GM23338 (cell line): ENCODE measurements around the gene PSD. TPM values are rescaled to one million over a fixed set of nuclear protein-coding genes. Genes with fewer than 3 reads are reported as not detected.

Experiments
- ATAC-seq: fragments of 200-7000 bp; cut with Tn5 transposase; 3 replicates; pipeline ENCODE4 v1.9.1; 2020
- DNase-seq: peaks from one replicate; pipeline ENCODE4 v3.0.0-alpha.2; 2015; ENCODE audit warnings: low spot score
- H2AFZ ChIP-seq: fragments of 200-600 bp; sonication (generic); 2 replicates; pipeline ENCODE4 v1.8.0; 2016; ENCODE audit warnings: antibody characterized with exemption, mild to moderate bottlenecking, moderate library complexity
- H3F3A ChIP-seq: fragments of 200-600 bp; sonication (generic); replicated peaks from 2 replicates; pipeline ENCODE4 v1.8.0; 2017; ENCODE audit warnings: antibody characterized with exemption, mixed run types, low read depth
- H3K27ac ChIP-seq: fragments of 200-600 bp; sonication (generic); 2 replicates; pipeline ENCODE4 v1.6.1; 2016; ENCODE audit warnings: low read depth
- H3K27me3 ChIP-seq: fragments of 200-600 bp; sonication (generic); 2 replicates; pipeline ENCODE4 v1.8.0; 2016; ENCODE audit warnings: mild to moderate bottlenecking, mixed run types, moderate library complexity; ENCODE audit not compliant: insufficient read depth
- H3K36me3 ChIP-seq: fragments of 200-600 bp; sonication (generic); 2 replicates; pipeline ENCODE4 v1.8.0; 2016; ENCODE audit warnings: mild to moderate bottlenecking; ENCODE audit not compliant: insufficient read depth
- H3K4me1 ChIP-seq: fragments of 200-600 bp; sonication (generic); 2 replicates; pipeline ENCODE4 v1.8.0; 2016; ENCODE audit warnings: mild to moderate bottlenecking, moderate library complexity; ENCODE audit not compliant: insufficient read depth
- H3K4me2 ChIP-seq: fragments of 200-600 bp; sonication (generic); 2 replicates; pipeline ENCODE4 v1.7.1; 2017; ENCODE audit warnings: mixed run types
- H3K4me3 ChIP-seq: fragments of 200-600 bp; sonication (generic); 2 replicates; pipeline ENCODE4 v1.6.1; 2016; ENCODE audit warnings: mixed run types
- H3K79me2 ChIP-seq: fragments of 200-600 bp; sonication (generic); replicated peaks from 2 replicates; pipeline ENCODE4 v1.8.0; 2017; ENCODE audit warnings: mild to moderate bottlenecking; ENCODE audit not compliant: insufficient read depth
- H3K9me2 ChIP-seq: fragments of 200-600 bp; sonication (generic); 2 replicates; pipeline ENCODE4 v1.8.0; 2017; ENCODE audit not compliant: insufficient read depth
- H4K20me1 ChIP-seq: fragments of 200-600 bp; sonication (generic); replicated peaks from 2 replicates; pipeline ENCODE4 v1.8.0; 2017; ENCODE audit warnings: mild to moderate bottlenecking; ENCODE audit not compliant: insufficient read depth
- H3K27ac Mint-ChIP-seq: 2 replicates; pipeline ENCODE4 v1.8.0; 2020; ENCODE audit warnings: inconsistent platforms, mild to moderate bottlenecking, moderate library complexity, mixed read lengths
- H3K27me3 Mint-ChIP-seq: 3 replicates; pipeline ENCODE4 v1.8.0; 2022; ENCODE audit warnings: low read depth, mild to moderate bottlenecking, moderate library complexity, mixed read lengths, inconsistent platforms; ENCODE audit not compliant: insufficient read depth, poor library complexity
- H3K36me3 Mint-ChIP-seq: 3 replicates; pipeline ENCODE4 v1.8.0; 2021; ENCODE audit warnings: low read depth, mild to moderate bottlenecking, inconsistent platforms, moderate library complexity, mixed read lengths
- H3K4me1 Mint-ChIP-seq: 3 replicates; pipeline ENCODE4 v1.8.0; 2020; ENCODE audit warnings: mild to moderate bottlenecking, inconsistent platforms, mixed read lengths
- H3K4me3 Mint-ChIP-seq: 3 replicates; pipeline ENCODE4 v1.8.0; 2021; ENCODE audit warnings: moderate library complexity, mild to moderate bottlenecking, inconsistent platforms, mixed read lengths
- H3K9me3 Mint-ChIP-seq: 3 replicates; pipeline ENCODE4 v1.8.0; 2020; ENCODE audit warnings: moderate library complexity, mild to moderate bottlenecking, inconsistent platforms, mixed read lengths
- CREB1 ChIP-seq: fragments of 250-450 bp; sonication (Bioruptor Pico); IDR thresholded peaks from 2 replicates; pipeline ENCODE4 v1.5.0; 2020; ENCODE audit warnings: low read depth, mild to moderate bottlenecking, moderate library complexity
- EZH2 ChIP-seq: fragments of 200-600 bp; sonication (generic); IDR thresholded peaks from one replicate; pipeline ENCODE4 v1.8.0; 2017; ENCODE audit warnings: antibody characterized with exemption, mild to moderate bottlenecking, low read depth; ENCODE audit not compliant: unreplicated experiment
- POLR2AphosphoS5 ChIP-seq: IDR thresholded peaks from 2 replicates; pipeline ENCODE4 v1.6.1; 2016; ENCODE audit warnings: antibody characterized with exemption, low read depth
- ZNF114 ChIP-seq: fragments of 250-450 bp; sonication (Bioruptor Pico); IDR thresholded peaks from 2 replicates; pipeline ENCODE4 v1.5.0; 2020; ENCODE audit warnings: mild to moderate bottlenecking, moderate library complexity
- polyA plus RNA-seq: library from polyadenylated mRNA; unstranded; fragments of >200 nt; fragmentation: Nextera tagmentation; extraction: Ambion mirVana; gene quantifications from 2 replicates; pipeline ENCODE4 v1.2.1, GENCODE V29; 2016
- total RNA-seq: library from RNA; depleted of rRNA; stranded (reverse); fragments of >200 nt; shearing (Covaris generic); gene quantifications from 2 replicates; pipeline ENCODE4 v1.2.3, GENCODE V29; 2014
- TF ChIP-seq, protein P1 (sequence below): fragments of 250-450 bp; sonication (Bioruptor Pico); IDR thresholded peaks from 2 replicates; pipeline ENCODE4 v1.5.0; 2020; ENCODE audit warnings: mild to moderate bottlenecking, moderate library complexity
- TF ChIP-seq, protein P2 (sequence below): IDR thresholded peaks from one replicate; pipeline ENCODE4 v1.6.1; 2018; ENCODE audit warnings: antibody characterized with exemption; ENCODE audit not compliant: unreplicated experiment

The PSD gene
- total and polyA plus RNA-seq, 2 experiments from 2014 or later, result 1.9 to 6.8 TPM

DNA sequence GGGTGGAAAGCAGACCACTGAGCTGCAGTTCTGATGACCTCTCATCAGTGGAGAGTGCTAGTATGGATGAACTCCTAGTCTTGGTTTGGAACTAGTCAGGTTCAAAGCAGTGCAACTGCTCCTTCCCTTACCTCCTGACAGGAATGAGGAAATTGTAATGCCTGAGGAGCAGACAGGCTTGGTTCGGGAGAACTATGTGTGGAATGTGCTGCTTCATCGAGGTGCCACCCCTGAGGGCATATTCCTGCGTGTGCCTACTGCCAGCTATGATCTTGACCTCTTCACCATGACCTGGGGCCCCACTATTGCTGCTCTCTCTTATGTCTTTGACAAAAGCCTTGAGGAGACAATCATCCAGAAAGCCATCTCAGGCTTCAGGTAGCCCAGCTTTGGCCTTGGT, 50.5 kb downstream of the PSD start (continued):
- TF ChIP-seq, protein P1, sequence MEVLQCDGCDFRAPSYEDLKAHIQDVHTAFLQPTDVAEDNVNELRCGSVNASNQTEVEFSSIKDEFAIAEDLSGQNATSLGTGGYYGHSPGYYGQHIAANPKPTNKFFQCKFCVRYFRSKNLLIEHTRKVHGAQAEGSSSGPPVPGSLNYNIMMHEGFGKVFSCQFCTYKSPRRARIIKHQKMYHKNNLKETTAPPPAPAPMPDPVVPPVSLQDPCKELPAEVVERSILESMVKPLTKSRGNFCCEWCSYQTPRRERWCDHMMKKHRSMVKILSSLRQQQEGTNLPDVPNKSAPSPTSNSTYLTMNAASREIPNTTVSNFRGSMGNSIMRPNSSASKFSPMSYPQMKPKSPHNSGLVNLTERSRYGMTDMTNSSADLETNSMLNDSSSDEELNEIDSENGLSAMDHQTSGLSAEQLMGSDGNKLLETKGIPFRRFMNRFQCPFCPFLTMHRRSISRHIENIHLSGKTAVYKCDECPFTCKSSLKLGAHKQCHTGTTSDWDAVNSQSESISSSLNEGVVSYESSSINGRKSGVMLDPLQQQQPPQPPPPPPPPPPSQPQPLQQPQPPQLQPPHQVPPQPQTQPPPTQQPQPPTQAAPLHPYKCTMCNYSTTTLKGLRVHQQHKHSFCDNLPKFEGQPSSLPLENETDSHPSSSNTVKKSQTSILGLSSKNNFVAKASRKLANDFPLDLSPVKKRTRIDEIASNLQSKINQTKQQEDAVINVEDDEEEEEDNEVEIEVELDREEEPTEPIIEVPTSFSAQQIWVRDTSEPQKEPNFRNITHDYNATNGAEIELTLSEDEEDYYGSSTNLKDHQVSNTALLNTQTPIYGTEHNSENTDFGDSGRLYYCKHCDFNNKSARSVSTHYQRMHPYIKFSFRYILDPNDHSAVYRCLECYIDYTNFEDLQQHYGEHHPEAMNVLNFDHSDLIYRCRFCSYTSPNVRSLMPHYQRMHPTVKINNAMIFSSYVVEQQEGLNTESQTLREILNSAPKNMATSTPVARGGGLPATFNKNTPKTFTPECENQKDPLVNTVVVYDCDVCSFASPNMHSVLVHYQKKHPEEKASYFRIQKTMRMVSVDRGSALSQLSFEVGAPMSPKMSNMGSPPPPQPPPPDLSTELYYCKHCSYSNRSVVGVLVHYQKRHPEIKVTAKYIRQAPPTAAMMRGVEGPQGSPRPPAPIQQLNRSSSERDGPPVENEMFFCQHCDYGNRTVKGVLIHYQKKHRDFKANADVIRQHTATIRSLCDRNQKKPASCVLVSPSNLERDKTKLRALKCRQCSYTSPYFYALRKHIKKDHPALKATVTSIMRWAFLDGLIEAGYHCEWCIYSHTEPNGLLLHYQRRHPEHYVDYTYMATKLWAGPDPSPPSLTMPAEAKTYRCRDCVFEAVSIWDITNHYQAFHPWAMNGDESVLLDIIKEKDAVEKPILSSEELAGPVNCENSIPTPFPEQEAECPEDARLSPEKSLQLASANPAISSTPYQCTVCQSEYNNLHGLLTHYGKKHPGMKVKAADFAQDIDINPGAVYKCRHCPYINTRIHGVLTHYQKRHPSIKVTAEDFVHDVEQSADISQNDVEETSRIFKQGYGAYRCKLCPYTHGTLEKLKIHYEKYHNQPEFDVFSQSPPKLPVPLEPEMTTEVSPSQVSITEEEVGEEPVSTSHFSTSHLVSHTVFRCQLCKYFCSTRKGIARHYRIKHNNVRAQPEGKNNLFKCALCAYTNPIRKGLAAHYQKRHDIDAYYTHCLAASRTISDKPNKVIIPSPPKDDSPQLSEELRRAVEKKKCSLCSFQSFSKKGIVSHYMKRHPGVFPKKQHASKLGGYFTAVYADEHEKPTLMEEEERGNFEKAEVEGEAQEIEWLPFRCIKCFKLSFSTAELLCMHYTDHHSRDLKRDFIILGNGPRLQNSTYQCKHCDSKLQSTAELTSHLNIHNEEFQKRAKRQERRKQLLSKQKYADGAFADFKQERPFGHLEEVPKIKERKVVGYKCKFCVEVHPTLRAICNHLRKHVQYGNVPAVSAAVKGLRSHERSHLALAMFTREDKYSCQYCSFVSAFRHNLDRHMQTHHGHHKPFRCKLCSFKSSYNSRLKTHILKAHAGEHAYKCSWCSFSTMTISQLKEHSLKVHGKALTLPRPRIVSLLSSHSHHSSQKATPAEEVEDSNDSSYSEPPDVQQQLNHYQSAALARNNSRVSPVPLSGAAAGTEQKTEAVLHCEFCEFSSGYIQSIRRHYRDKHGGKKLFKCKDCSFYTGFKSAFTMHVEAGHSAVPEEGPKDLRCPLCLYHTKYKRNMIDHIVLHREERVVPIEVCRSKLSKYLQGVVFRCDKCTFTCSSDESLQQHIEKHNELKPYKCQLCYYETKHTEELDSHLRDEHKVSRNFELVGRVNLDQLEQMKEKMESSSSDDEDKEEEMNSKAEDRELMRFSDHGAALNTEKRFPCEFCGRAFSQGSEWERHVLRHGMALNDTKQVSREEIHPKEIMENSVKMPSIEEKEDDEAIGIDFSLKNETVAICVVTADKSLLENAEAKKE (CRISPR knock-in tag), result no peak
- TF ChIP-seq EZH2 (no peak), ZNF114 (no peak)

DNA sequence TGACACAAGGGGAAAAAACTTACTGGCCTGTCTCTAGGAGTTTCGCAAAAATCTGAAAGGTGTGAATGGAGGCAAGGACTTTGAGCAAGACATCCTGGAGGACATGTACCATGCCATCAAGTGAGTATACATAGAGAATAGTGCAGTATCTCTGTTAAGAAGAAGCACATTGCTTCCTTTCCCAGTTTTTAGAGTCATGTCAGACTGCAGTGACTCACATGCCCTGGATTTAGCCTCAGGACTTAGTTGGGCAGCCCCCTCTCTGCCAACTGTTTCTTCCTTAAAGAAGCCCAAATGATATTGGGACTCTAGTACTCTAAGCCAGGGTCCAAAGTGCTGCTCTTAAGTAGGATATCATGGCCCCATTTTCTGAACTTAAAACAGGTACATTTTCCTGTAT, 51.1 kb downstream of the PSD start:
- H3K27me3 ChIP-seq, result no peaks in the 10 kb centered on the region
- Mint-ChIP-seq H3K27ac (no peak overlapping the region), H3K36me3 (peaks cover 72% of the 10 kb centered on the region), H3K9me3 (no peaks in the 10 kb centered on the region), H3K4me3 (no peak overlapping the region), H3K27me3 (peaks cover 6% of the 10 kb centered on the region), H3K4me1 (no peaks in the 10 kb centered on the region)
- no peak overlapping the region for H3K4me2 ChIP-seq
- no peaks in the 10 kb centered on the region for H3K79me2 ChIP-seq
- H4K20me1 ChIP-seq, result no peaks in the 10 kb centered on the region
- no peaks in the 10 kb centered on the region for H3K4me1 ChIP-seq
- H3K36me3 ChIP-seq, result peaks cover 22% of the 10 kb centered on the region
- no peaks in the 10 kb centered on the region for H3K9me2 ChIP-seq
- ATAC-seq, result no peak
- H3K27ac ChIP-seq, result no peak overlapping the region
- H3F3A ChIP-seq, result no peaks in the 10 kb centered on the region
- no peak for DNase-seq
- H2AFZ ChIP-seq, result no peak overlapping the region
- H3K4me3 ChIP-seq, result no peak overlapping the region
- TF ChIP-seq, protein P1 (CRISPR knock-in tag), result no peak
- TF ChIP-seq CREB1 (CRISPR knock-in tag) (no peak), POLR2AphosphoS5 (no peak)
- TF ChIP-seq, protein P2, sequence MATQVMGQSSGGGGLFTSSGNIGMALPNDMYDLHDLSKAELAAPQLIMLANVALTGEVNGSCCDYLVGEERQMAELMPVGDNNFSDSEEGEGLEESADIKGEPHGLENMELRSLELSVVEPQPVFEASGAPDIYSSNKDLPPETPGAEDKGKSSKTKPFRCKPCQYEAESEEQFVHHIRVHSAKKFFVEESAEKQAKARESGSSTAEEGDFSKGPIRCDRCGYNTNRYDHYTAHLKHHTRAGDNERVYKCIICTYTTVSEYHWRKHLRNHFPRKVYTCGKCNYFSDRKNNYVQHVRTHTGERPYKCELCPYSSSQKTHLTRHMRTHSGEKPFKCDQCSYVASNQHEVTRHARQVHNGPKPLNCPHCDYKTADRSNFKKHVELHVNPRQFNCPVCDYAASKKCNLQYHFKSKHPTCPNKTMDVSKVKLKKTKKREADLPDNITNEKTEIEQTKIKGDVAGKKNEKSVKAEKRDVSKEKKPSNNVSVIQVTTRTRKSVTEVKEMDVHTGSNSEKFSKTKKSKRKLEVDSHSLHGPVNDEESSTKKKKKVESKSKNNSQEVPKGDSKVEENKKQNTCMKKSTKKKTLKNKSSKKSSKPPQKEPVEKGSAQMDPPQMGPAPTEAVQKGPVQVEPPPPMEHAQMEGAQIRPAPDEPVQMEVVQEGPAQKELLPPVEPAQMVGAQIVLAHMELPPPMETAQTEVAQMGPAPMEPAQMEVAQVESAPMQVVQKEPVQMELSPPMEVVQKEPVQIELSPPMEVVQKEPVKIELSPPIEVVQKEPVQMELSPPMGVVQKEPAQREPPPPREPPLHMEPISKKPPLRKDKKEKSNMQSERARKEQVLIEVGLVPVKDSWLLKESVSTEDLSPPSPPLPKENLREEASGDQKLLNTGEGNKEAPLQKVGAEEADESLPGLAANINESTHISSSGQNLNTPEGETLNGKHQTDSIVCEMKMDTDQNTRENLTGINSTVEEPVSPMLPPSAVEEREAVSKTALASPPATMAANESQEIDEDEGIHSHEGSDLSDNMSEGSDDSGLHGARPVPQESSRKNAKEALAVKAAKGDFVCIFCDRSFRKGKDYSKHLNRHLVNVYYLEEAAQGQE, result no peak
